IMR-90 (cell line): Measurements from ENCODE around the gene CYTH4. TPM values are rescaled to one million over a fixed set of nuclear protein-coding genes. Genes with fewer than 3 reads are reported as not detected.

ENCODE experiments used
- ATAC-seq: fragments of 200-7000 bp; cut with Tn5 transposase; 2 replicates; pipeline ENCODE4 v1.9.1; 2020; ENCODE audit warnings: low read depth, mild to moderate bottlenecking, moderate library complexity
- BruUV-seq: library from RNA; stranded (reverse); fragments of 400-500 nt; replicated peaks from 2 replicates; lab custom pipeline; 2021; lab: Mats Ljungman, UMichigan
- CTCF ChIA-PET: fragments of 300-600 bp; formaldehyde crosslinking; extraction: SDS; loops from one replicate; lab custom pipeline; 2021; ENCODE audit warnings: antibody characterized with exemption; lab: Yijun Ruan, JAX
- POLR2A ChIA-PET: fragments of 300-600 bp; sonication (Branson Sonifier 250); formaldehyde crosslinking; loops from one replicate; lab custom pipeline; 2022; ENCODE audit warnings: antibody characterized with exemption; ENCODE audit not compliant: unreplicated experiment; lab: Charles Lee
- DNase-seq: peaks from one replicate; pipeline ENCODE4 v3.0.0; 2013
- H2AFZ ChIP-seq: replicated peaks from 2 replicates; pipeline ENCODE3; 2013; ENCODE audit warnings: low read length, mild to moderate bottlenecking; ENCODE audit not compliant: poor library complexity
- H2AK5ac ChIP-seq: 2 replicates; pipeline ENCODE4 v1.6.1; 2013; ENCODE audit warnings: low read depth, low read length, inconsistent platforms
- H2AK9ac ChIP-seq: replicated peaks from 2 replicates; pipeline ENCODE3; 2013; ENCODE audit warnings: mild to moderate bottlenecking, low read depth, low read length, moderate library complexity; ENCODE audit not compliant: poor library complexity
- H2BK120ac ChIP-seq: 2 replicates; pipeline ENCODE4 v1.6.1; 2013; ENCODE audit warnings: low read depth, low read length, inconsistent platforms
- H2BK15ac ChIP-seq: 3 replicates; pipeline ENCODE4 v1.6.1; 2013; ENCODE audit warnings: low read depth, low read length, inconsistent platforms
- H2BK20ac ChIP-seq: 2 replicates; pipeline ENCODE4 v1.6.1; 2013; ENCODE audit warnings: low read depth, mild to moderate bottlenecking, inconsistent platforms, low read length, moderate library complexity
- H2BK5ac ChIP-seq: 2 replicates; pipeline ENCODE4 v1.6.1; 2013; ENCODE audit warnings: mild to moderate bottlenecking, low read depth, low read length, inconsistent platforms; ENCODE audit not compliant: poor library complexity, severe bottlenecking
- H3K14ac ChIP-seq: replicated peaks from 2 replicates; pipeline ENCODE4 v1.6.1; 2013; ENCODE audit warnings: low read depth, low read length, inconsistent platforms
- H3K18ac ChIP-seq: 2 replicates; pipeline ENCODE4 v1.6.1; 2013; ENCODE audit warnings: low read depth, low read length, control low read depth
- H3K23ac ChIP-seq: 2 replicates; pipeline ENCODE4 v1.6.1; 2013; ENCODE audit warnings: low read depth, low read length, inconsistent platforms
- H3K27ac ChIP-seq: 2 replicates; pipeline ENCODE4 v1.5.1; 2013; ENCODE audit warnings: mild to moderate bottlenecking, control low read depth, low read length; ENCODE audit not compliant: insufficient read depth
- H3K27me3 ChIP-seq: 2 replicates; pipeline ENCODE4 v1.6.1; 2013; ENCODE audit warnings: low read length; ENCODE audit not compliant: control insufficient read depth, insufficient read depth
- H3K36me3 ChIP-seq: 2 replicates; pipeline ENCODE4 v1.6.1; 2013; ENCODE audit warnings: low read length, mixed read lengths; ENCODE audit not compliant: control insufficient read depth, insufficient read depth
- H3K4ac ChIP-seq: 2 replicates; pipeline ENCODE4 v1.6.1; 2013; ENCODE audit warnings: low read depth, low read length, inconsistent platforms
- H3K4me1 ChIP-seq: 2 replicates; pipeline ENCODE4 v1.6.1; 2013; ENCODE audit warnings: low read length, mixed read lengths; ENCODE audit not compliant: control insufficient read depth, insufficient read depth
- H3K4me2 ChIP-seq: 2 replicates; pipeline ENCODE4 v1.6.1; 2013; ENCODE audit warnings: low read depth, mild to moderate bottlenecking, control low read depth, low read length, moderate library complexity
- H3K4me3 ChIP-seq: 2 replicates; pipeline ENCODE4 v1.5.1; 2013; ENCODE audit warnings: low read depth, mild to moderate bottlenecking, control low read depth, low read length, moderate library complexity; ENCODE audit not compliant: insufficient read depth
- H3K56ac ChIP-seq: 2 replicates; pipeline ENCODE4 v1.6.1; 2013; ENCODE audit warnings: low read length, inconsistent platforms; ENCODE audit not compliant: insufficient read depth; ENCODE audit errors: extremely low read depth
- H3K79me1 ChIP-seq, 2 experiments: 2 replicates each; pipeline ENCODE4 v1.6.1; 2013; ENCODE audit warnings: low read length in 2 of 2, inconsistent platforms in 1 of 2, low read depth in 1 of 2
- H3K9ac ChIP-seq: 2 replicates; pipeline ENCODE4 v1.6.1; 2013; ENCODE audit warnings: low read depth, low read length, control low read depth
- H3K9me1 ChIP-seq: 2 replicates; pipeline ENCODE4 v1.6.1; 2013; ENCODE audit warnings: low read length, inconsistent platforms; ENCODE audit not compliant: insufficient read depth
- H3K9me3 ChIP-seq: 2 replicates; pipeline ENCODE4 v1.6.1; 2013; ENCODE audit warnings: low read length; ENCODE audit not compliant: control insufficient read depth, insufficient read depth
- H4K20me1 ChIP-seq: 2 replicates; pipeline ENCODE4 v1.6.1; 2013; ENCODE audit warnings: low read length, inconsistent platforms; ENCODE audit not compliant: insufficient read depth
- H4K5ac ChIP-seq: 2 replicates; pipeline ENCODE4 v1.6.1; 2013; ENCODE audit warnings: mild to moderate bottlenecking, low read depth, low read length, control low read depth
- H4K8ac ChIP-seq, 2 experiments: 2 replicates each; pipeline ENCODE4 v1.6.1; 2013; ENCODE audit warnings: low read depth in 2 of 2, low read length in 2 of 2, control low read depth in 1 of 2, inconsistent platforms in 1 of 2
- H4K91ac ChIP-seq: 2 replicates; pipeline ENCODE4 v1.6.1; 2013; ENCODE audit warnings: low read depth, low read length, inconsistent platforms; ENCODE audit not compliant: insufficient read depth
- BHLHE40 ChIP-seq: fragments of 150-350 bp; IDR thresholded peaks from 2 replicates; pipeline ENCODE4 v1.6.1; 2016; ENCODE audit warnings: mild to moderate bottlenecking, low read depth, low read length
- CEBPB ChIP-seq: IDR thresholded peaks from 2 replicates; pipeline ENCODE4 v1.6.1; 2012; ENCODE audit warnings: low read depth, low read length, improper control_type of control experiment
- CHD1 ChIP-seq: IDR thresholded peaks from 2 replicates; pipeline ENCODE4 v1.6.1; 2012; ENCODE audit warnings: low read depth, low read length, improper control_type of control experiment
- FOS ChIP-seq: fragments of 150-350 bp; IDR thresholded peaks from 2 replicates; pipeline ENCODE4 v1.6.1; 2016; ENCODE audit warnings: low read depth, low read length
- MAFK ChIP-seq: IDR thresholded peaks from 2 replicates; pipeline ENCODE4 v1.6.1; 2012; ENCODE audit warnings: low read depth, low read length, improper control_type of control experiment
- MAZ ChIP-seq: IDR thresholded peaks from 2 replicates; pipeline ENCODE4 v1.6.1; 2012; ENCODE audit warnings: low read depth, mild to moderate bottlenecking, low read length, improper control_type of control experiment, moderate library complexity, borderline replicate concordance
- MXI1 ChIP-seq: IDR thresholded peaks from 2 replicates; pipeline ENCODE4 v1.6.1; 2012; ENCODE audit warnings: low read depth, mild to moderate bottlenecking, low read length, moderate library complexity, borderline replicate concordance
- NFE2L2 ChIP-seq: fragments of 150-350 bp; IDR thresholded peaks from 2 replicates; pipeline ENCODE4 v1.6.1; 2016; ENCODE audit warnings: low read depth, mild to moderate bottlenecking, low read length
- POLR2A ChIP-seq: IDR thresholded peaks from 2 replicates; pipeline ENCODE4 v1.6.1; 2012; ENCODE audit warnings: mild to moderate bottlenecking, low read depth, low read length
- RAD21 ChIP-seq: IDR thresholded peaks from 2 replicates; pipeline ENCODE4 v1.6.1; 2012; ENCODE audit warnings: low read length, improper control_type of control experiment
- RCOR1 ChIP-seq: IDR thresholded peaks from 2 replicates; pipeline ENCODE4 v1.6.1; 2012; ENCODE audit warnings: mild to moderate bottlenecking, low read length, improper control_type of control experiment; ENCODE audit not compliant: insufficient replicate concordance
- RFX5 ChIP-seq: IDR thresholded peaks from 2 replicates; pipeline ENCODE4 v1.8.0; 2012; ENCODE audit warnings: low read depth, mild to moderate bottlenecking, low read length, moderate library complexity
- SMC3 ChIP-seq: fragments of 150-350 bp; IDR thresholded peaks from 2 replicates; pipeline ENCODE4 v1.6.1; 2016; ENCODE audit warnings: low read depth, mild to moderate bottlenecking, antibody characterized with exemption, low read length, moderate library complexity
- WGBS, 2 experiments: methylation state at CpG; one replicate each; pipeline versions ENCODE4 v1.1.5 to v1.1.7; 2013; ENCODE audit warnings: missing lambda C conversion rate in 2 of 2; ENCODE audit not compliant: insufficient read length in 1 of 2; ENCODE audit errors: extremely low coverage in 2 of 2; 5-methylcytosine and 5-hydroxymethylcytosine counted together
- dilution Hi-C: fragments of 300-500 bp; cut with HindIII; formaldehyde crosslinking; loops from one replicate; pipeline ENCODE4 v1.14.3; 2018; ENCODE audit warnings: low sequenced_read_pairs; ENCODE audit not compliant: unreplicated experiment
- in situ Hi-C: fragments of 300-500 bp; cut with MboI; formaldehyde crosslinking; loops from 3 replicates; pipeline ENCODE4 v1.14.3; 2019; ENCODE audit warnings: low sequenced_read_pairs, inconsistent platforms, mixed read lengths
- intact Hi-C: fragments of 100-400 bp; cut with micrococcal nuclease; formaldehyde crosslinking; loops from 2 replicates; pipeline ENCODE4 v1.10.0; 2022
- polyA plus RNA-seq, 3 experiments: library from polyadenylated mRNA; depleted of rRNA; stranded (reverse); fragments of >200 nt; gene quantifications; 2 replicates each; pipeline ENCODE4 v1.2.3, GENCODE V29; 2012; ENCODE audit warnings: low replicate concordance in 1 of 3
- total RNA-seq: library from RNA; depleted of rRNA; stranded (reverse); fragments of >200 nt; gene quantifications from 2 replicates; pipeline ENCODE4 v1.2.3, GENCODE V29; 2012
- TF ChIP-seq, protein P1 (sequence below): fragments of 150-350 bp; IDR thresholded peaks from 2 replicates; pipeline ENCODE4 v1.6.1; 2017; ENCODE audit warnings: mild to moderate bottlenecking, antibody characterized with exemption, low read length, low read depth
- TF ChIP-seq, protein P2 (sequence below): conservative IDR thresholded peaks from 2 replicates; pipeline ENCODE4 v1.5.1; 2012; ENCODE audit warnings: mild to moderate bottlenecking, low read depth, low read length, improper control_type of control experiment
- TF ChIP-seq, protein P3 (sequence below): fragments of 150-350 bp; IDR thresholded peaks from 2 replicates; pipeline ENCODE4 v1.6.1; 2016; ENCODE audit warnings: low read depth, mild to moderate bottlenecking, low read length, moderate library complexity, borderline replicate concordance

CYTH4 gene
- total and polyA plus RNA-seq, 2 of the 4 experiments (the other 2 are of a cell fraction), result 0.36 to 0.55 TPM

DNA sequence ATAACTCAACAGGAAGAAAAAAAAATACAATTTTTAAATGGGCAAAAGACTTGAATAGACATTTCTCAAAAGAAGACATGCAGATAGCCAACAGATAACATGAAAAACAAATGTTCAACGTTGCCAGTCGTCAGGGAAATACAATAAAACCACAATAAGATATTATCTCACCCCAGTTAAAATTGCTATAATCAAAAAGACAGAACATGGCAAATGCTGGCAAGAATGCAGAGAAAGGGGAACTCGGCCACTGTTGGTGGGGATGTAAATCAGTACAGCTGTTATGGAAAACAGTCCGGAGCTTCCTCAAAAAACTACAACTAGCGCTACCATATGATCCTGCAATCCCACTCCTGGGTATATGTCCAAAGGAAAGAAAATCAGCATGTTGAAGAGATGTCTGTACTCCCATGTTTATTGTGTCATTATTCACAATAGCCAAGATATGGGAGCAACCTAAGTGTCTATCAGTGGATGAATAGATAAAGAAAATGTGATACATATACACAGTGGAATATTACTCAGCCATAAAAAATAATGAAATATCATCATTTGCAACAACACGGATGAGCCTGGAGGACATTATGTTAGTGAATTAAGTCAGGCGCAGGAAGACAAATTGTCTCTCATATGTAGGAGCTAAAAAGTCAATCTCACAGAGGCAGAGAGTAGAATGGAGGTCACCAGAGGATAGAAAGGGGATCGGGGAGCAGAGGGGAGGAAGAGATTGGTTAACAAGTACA is 12.2 kb upstream of the CYTH4 start:
- Histone ChIP-seq H4K5ac (no peak overlapping the region), H3K27me3 (no peaks in the 10 kb centered on the region), H3K36me3 (no peaks in the 10 kb centered on the region), H2AK9ac (no peak overlapping the region), H3K4me1 (peaks cover 10% of the 10 kb centered on the region), H4K91ac (no peak overlapping the region), H3K18ac (no peak overlapping the region), H4K20me1 (no peaks in the 10 kb centered on the region), H2BK120ac (no peak overlapping the region; the same call in 1 of the 2 replicates), H3K4me2 (no peak overlapping the region), H2BK5ac (no peak overlapping the region), H3K79me1 (no peaks in the 10 kb centered on the region), H3K27ac (no peak overlapping the region), H3K14ac (no peak overlapping the region), H3K4me3 (no peak overlapping the region), H3K9me3 (no peaks in the 10 kb centered on the region), H2AK5ac (no peak overlapping the region), H3K9ac (no peak overlapping the region), H3K56ac (no peak overlapping the region), H2BK20ac (no peak overlapping the region), H4K8ac (no peak overlapping the region), H2BK15ac (no peak overlapping the region), H3K4ac (no peak overlapping the region), H3K23ac (no peak overlapping the region), H2AFZ (no peak overlapping the region), H3K9me1 (peaks cover 8% of the 10 kb centered on the region)
- BruUV-seq, result no TSS peak
- TF ChIP-seq MXI1 (no peak), MAFK (no peak), SMC3 (no peak), POLR2A (no peak), BHLHE40 (no peak), CHD1 (no peak), RAD21 (no peak), FOS (no peak), NFE2L2 (no peak), CEBPB (no peak), RCOR1 (no peak), MAZ (no peak), RFX5 (no peak)
- TF ChIP-seq, protein P1, sequence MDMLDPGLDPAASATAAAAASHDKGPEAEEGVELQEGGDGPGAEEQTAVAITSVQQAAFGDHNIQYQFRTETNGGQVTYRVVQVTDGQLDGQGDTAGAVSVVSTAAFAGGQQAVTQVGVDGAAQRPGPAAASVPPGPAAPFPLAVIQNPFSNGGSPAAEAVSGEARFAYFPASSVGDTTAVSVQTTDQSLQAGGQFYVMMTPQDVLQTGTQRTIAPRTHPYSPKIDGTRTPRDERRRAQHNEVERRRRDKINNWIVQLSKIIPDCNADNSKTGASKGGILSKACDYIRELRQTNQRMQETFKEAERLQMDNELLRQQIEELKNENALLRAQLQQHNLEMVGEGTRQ, result no peak
- TF ChIP-seq, protein P2, sequence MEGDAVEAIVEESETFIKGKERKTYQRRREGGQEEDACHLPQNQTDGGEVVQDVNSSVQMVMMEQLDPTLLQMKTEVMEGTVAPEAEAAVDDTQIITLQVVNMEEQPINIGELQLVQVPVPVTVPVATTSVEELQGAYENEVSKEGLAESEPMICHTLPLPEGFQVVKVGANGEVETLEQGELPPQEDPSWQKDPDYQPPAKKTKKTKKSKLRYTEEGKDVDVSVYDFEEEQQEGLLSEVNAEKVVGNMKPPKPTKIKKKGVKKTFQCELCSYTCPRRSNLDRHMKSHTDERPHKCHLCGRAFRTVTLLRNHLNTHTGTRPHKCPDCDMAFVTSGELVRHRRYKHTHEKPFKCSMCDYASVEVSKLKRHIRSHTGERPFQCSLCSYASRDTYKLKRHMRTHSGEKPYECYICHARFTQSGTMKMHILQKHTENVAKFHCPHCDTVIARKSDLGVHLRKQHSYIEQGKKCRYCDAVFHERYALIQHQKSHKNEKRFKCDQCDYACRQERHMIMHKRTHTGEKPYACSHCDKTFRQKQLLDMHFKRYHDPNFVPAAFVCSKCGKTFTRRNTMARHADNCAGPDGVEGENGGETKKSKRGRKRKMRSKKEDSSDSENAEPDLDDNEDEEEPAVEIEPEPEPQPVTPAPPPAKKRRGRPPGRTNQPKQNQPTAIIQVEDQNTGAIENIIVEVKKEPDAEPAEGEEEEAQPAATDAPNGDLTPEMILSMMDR, result no peak
- TF ChIP-seq, protein P3, sequence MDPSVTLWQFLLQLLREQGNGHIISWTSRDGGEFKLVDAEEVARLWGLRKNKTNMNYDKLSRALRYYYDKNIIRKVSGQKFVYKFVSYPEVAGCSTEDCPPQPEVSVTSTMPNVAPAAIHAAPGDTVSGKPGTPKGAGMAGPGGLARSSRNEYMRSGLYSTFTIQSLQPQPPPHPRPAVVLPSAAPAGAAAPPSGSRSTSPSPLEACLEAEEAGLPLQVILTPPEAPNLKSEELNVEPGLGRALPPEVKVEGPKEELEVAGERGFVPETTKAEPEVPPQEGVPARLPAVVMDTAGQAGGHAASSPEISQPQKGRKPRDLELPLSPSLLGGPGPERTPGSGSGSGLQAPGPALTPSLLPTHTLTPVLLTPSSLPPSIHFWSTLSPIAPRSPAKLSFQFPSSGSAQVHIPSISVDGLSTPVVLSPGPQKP, result no peak
- CTCF ChIA-PET, result interaction anchor here (1.2 kb wide), 2 partner anchors 8 to 10 kb away, joined by 3 read pairs; no protein-coding TSS in a partner anchor
- ATAC-seq, result no peak
- DNase-seq, result no peak
- dilution Hi-C loops (no loop called here), intact Hi-C loops (no loop called here), in situ Hi-C loops (no loop called here)
- POLR2A ChIA-PET, result no interaction called here
- WGBS, 2 experiments, result no CpG with 5 or more reads among the region's 8 CpGs
